Uterus (tissue), 4 donors: ENCODE results near the gene ANKDD1B. TPM values are rescaled to one million over a fixed set of nuclear protein-coding genes. Genes with fewer than 3 reads are reported as not detected.

Experiments used
- DNase-seq, 2 donors: peaks; one replicate each; pipeline ENCODE4 v3.0.0-alpha.2; 2019 to 2020
- H3K27ac ChIP-seq, 2 donors: fragments of 200-600 bp; sonication (generic); 1 replicate in 1 of 2; 2 replicates in 1 of 2; pipeline ENCODE4 v1.5.1; 2016 to 2018
- H3K27me3 ChIP-seq, 2 donors: fragments of 200-600 bp; sonication (generic); one replicate each; pipeline ENCODE4 v1.5.1; 2018 to 2019; ENCODE audit warnings: control low read depth in 1 of 2
- H3K36me3 ChIP-seq, 2 donors: fragments of 200-600 bp; sonication (generic); one replicate each; pipeline ENCODE4 v1.5.1; 2019; ENCODE audit warnings: control low read depth in 1 of 2
- H3K4me1 ChIP-seq, 2 donors: fragments of 200-600 bp; sonication (generic); one replicate each; pipeline ENCODE4 v1.5.1; 2018 to 2019; ENCODE audit warnings: control low read depth in 1 of 2
- H3K4me3 ChIP-seq, 2 donors: fragments of 200-600 bp; sonication (generic); 1 replicate in 1 of 2; 2 replicates in 1 of 2; pipeline ENCODE4 v1.5.1; 2018 to 2019; ENCODE audit warnings: mild to moderate bottlenecking in 1 of 2
- H3K9me3 ChIP-seq, 2 donors: fragments of 200-600 bp; sonication (generic); one replicate each; pipeline ENCODE4 v1.5.1; 2019; ENCODE audit warnings: control low read depth in 1 of 2
- CTCF ChIP-seq, 4 experiments: fragments of 200-600 bp in 2 of 4; fragments of 450-650 bp in 2 of 4; sonication (generic) in 2 of 4; IDR thresholded peaks; one replicate each; pipeline ENCODE4 v1.5.1; 2016 to 2019; ENCODE audit warnings: antibody characterized with exemption in 4 of 4, mild to moderate bottlenecking in 2 of 4, moderate library complexity in 1 of 4
- POLR2A ChIP-seq, 2 donors: fragments of 450-650 bp; IDR thresholded peaks; one replicate each; pipeline ENCODE4 v1.6.1; 2016; ENCODE audit warnings: antibody characterized with exemption in 2 of 2, mild to moderate bottlenecking in 1 of 2, moderate library complexity in 1 of 2
- intact Hi-C: fragments of 100-400 bp; cut with DNase I; formaldehyde crosslinking; loops from one replicate; pipeline ENCODE4 v1.15.1; 2023; ENCODE audit warnings: low total_unique reads
- total RNA-seq, 4 donors: library from RNA; depleted of rRNA in 3 of 4; stranded (reverse); fragments of >200 nt in 3 of 4; gene quantifications; one replicate each; pipeline versions ENCODE4 v1.1.0 to v1.2.4, GENCODE V29; 2014 to 2023
- donor health status: DM: yes; HTN: yes; CAD: no.

The ANKDD1B gene
- total RNA-seq, 4 donors from 2014 or later = 1.1 to 1.2 TPM; not detected in 2

GRCh38 chr5:75672616-75673015 lies 61.4 kb downstream of the ANKDD1B start:
- Histone ChIP-seq H3K4me1 (no peaks in the 10 kb centered on the region), H3K4me3 (no peak overlapping the region), H3K27me3 (no peaks in the 10 kb centered on the region), H3K36me3 (no peaks in the 10 kb centered on the region), H3K27ac (peak overlapping the region; percentile 4 to 28), H3K9me3 (no peaks in the 10 kb centered on the region)
- no peak for TF ChIP-seq CTCF (IDR thresholded peaks at IDR 0.05)
- no peak for TF ChIP-seq POLR2A (IDR thresholded peaks at IDR 0.05)
- intact Hi-C loops = no loop called here
- no peak for DNase-seq

- Histone ChIP-seq H3K27me3 (no peaks in the 10 kb centered on the region), H3K36me3 (no peaks in the 10 kb centered on the region), H3K4me1 (no peaks in the 10 kb centered on the region), H3K27ac (no peak overlapping the region), H3K4me3 (no peak overlapping the region), H3K9me3 (no peaks in the 10 kb centered on the region)
- DNase-seq = no peak
- intact Hi-C loops = no loop called here
- TF ChIP-seq POLR2A (IDR thresholded peaks at IDR 0.05) (no peak), CTCF (IDR thresholded peaks at IDR 0.05) (no peak)
These were observed 64.5 kb downstream of the ANKDD1B start for GRCh38 chr5:75675783-75676182.

GRCh38 chr5:75677607-75678006 lies 66.4 kb downstream of the ANKDD1B start:
- Histone ChIP-seq H3K27ac (peak overlapping the region in 1 of 2 donors; percentile 58), H3K4me1 (no peaks in the 10 kb centered on the region), H3K27me3 (no peaks in the 10 kb centered on the region), H3K4me3 (no peak overlapping the region), H3K36me3 (no peaks in the 10 kb centered on the region), H3K9me3 (no peaks in the 10 kb centered on the region)
- TF ChIP-seq POLR2A (IDR thresholded peaks at IDR 0.05) = no peak
- TF ChIP-seq CTCF (IDR thresholded peaks at IDR 0.05) = no peak
- no peak for DNase-seq
- intact Hi-C loops = no loop called here

DNA sequence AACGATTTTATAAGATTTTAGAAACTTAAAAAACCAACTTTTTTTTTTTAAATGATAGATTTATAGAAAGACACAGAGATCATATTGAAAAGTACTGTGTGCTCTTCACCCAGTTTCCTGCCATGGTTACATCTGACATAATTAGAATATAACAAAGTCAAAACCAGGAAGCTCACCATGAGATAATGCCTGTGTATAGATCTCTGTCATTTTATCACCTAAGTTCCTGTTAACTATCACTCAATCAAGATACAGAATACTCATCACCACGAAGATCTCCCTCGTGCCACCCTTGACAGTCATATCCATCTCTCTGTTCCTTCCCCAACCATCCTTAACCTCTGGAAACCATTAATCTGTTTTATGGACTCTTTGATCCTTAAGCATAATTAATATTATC lies 66.9 kb downstream of the ANKDD1B start:
- DNase-seq = no peak
- intact Hi-C loops = no loop called here
- Histone ChIP-seq H3K4me1 (no peaks in the 10 kb centered on the region), H3K9me3 (no peaks in the 10 kb centered on the region), H3K27ac (peak overlapping the region in 1 of 2 donors; percentile 58), H3K36me3 (no peaks in the 10 kb centered on the region), H3K27me3 (no peaks in the 10 kb centered on the region), H3K4me3 (no peak overlapping the region)
- TF ChIP-seq POLR2A (IDR thresholded peaks at IDR 0.05) (no peak), CTCF (IDR thresholded peaks at IDR 0.05) (no peak)

- intact Hi-C loops = loop anchor here (10.0 kb wide), 1 partner anchor 446 kb away; the partner anchor contains the start of gene ANKRD31
- Histone ChIP-seq H3K9me3 (no peaks in the 10 kb centered on the region), H3K27ac (no peak overlapping the region), H3K4me1 (no peaks in the 10 kb centered on the region), H3K4me3 (no peak overlapping the region), H3K27me3 (no peaks in the 10 kb centered on the region), H3K36me3 (no peaks in the 10 kb centered on the region)
- no peak for DNase-seq
- TF ChIP-seq CTCF (IDR thresholded peaks at IDR 0.05) (peak; percentile 62 to 74 (median 68)), POLR2A (IDR thresholded peaks at IDR 0.05) (no peak)
These were observed 70.0 kb downstream of the ANKDD1B start for GRCh38 chr5:75681125-75681830.
